NCI-H2171 treated with DMSO at 0.1 percent for 48 hours (cell line): ENCODE results near the gene GNAZ.

Source experiments
- DNase-seq: peaks from one replicate; lab custom pipeline; 2025; lab: John Stamatoyannopoulos, UW

The GNAZ gene

GRCh38 chr22:23077627-23078461, 7.5 kb downstream of the GNAZ start:
- DNase-seq, result no peak

DNA sequence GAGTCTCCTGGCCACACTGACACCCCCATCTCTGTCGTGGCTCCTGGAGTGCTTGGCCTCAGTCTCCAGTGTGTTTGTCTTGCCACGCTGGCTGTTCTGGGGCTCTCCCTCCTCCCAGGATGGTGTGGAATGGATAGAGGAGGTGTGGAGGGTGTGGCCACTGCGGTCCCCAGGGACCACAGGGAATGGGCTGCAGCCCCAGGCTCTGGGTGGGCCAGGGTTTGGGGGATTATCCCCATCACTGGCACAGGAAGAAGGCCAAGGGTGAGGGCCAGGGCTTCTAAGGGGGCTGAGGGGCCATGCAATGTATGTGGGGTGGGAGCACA, 8.1 kb downstream of the GNAZ start:
- DNase-seq, result no peak

GRCh38 chr22:23079240-23079768, 9.0 kb downstream of the GNAZ start:
- no peak for DNase-seq

DNA sequence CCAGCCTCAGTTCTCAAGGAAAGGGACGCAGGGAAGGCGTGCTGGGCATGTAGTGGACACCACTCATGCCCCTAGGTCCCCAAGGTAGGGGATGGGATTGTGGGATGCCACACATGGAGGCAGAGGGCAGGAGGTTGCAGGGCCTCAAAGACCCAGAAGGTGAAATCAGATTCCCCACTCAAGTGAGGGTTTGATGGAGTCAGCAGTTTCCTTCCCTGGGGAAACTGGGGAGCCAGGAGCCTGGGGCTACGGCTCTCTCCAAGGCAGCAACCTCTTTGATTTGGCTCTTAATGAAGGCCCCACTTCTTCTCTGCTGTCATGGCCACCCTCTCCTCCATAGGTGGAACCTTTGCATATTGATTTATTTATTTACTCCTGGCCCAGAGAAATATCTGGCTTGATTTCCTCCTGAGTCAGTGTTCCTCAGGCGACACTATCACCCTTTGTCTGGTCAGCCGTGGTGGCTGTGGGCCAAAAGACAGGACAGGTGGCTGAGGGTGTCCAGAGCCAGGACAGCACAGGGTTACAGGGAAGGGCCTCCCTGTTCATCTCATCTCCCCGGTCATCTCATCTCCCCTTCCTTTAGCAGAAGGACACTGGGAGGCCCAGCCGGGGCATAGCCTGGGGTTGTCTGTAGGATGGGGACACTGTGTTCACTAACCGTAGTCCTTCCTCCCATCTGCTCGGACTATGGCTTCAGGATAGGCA, 9.6 kb downstream of the GNAZ start:
- DNase-seq, result no peak

- DNase-seq, result no peak
Observed at GRCh38 chr22:23080613-23081290, 10.4 kb downstream of the GNAZ start.

DNA sequence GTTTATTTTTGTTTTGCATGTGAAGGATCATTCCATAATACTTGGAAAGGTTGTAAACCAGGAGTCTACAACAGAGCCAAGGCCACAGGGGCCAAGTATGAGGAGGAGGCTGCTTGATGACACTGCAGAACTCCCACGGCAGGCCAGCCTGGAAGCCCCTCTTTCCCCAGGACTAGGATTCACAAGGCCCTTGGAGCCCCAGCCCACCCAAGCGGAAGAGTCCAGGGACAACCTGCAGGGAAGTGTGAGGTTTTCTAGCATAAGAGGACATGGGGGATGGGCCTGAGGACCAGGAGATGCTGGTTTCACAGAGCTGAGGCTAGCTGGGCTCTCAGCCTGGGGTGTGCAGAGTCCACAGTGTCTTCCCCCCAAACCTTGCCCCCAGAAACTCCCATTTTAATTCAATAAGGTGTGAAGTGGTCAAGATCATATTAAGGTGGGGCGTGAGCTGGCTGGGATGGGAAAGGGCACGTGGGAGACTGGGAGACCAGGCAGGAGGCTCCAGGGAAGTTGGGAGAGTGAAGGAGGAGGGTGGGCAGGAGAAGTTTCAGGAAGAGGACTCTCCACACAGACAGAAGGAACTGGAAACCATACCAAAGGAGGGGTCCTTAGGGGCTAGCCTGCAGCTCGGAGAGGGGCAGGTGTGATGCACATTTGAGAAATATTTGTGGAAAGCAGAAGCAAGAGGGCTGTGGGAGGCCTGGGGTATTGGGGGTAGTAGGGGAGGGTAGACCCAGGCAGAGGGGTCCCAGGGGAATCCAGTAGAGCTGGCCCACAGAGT, 12.4 kb downstream of the GNAZ start:
- DNase-seq, result no peak

DNA sequence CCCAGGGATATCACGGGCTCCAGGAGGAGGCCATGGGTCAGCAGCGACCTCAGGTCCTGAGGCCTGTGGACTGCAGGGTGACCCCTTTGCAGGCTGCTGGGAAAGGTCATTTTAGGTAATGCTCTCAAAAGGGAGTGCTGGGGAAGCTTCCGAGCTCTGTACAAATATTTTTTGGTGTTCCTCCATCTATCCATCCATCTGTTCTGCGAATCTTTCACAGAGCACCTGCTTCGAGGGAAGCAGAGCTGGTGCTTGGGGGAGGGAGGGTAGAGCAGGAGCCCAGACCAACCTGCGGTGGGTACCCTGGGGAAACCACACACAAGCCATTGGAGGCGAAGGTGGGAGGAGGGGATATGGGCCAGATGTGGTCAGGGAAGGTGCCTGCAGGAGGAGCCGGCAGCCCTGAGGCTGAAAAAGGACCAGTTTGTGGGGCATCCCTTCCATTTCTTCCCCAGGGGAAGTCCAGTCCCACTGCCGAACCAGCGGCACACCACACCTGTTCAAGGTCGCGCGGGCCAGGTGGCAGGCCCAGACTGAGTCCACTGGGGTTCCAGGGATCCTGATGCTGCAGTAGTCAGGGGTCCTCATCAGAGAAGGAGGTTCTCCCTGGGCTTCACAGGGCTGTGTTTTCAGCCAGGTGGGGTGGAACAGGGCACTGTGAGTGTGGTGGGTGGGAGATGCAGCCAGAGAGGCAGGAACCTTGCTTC, 13.1 kb downstream of the GNAZ start:
- peak; percentile 60 for DNase-seq

- no peak for DNase-seq
Observed at GRCh38 chr22:23084453-23085350, 14.4 kb downstream of the GNAZ start.

GRCh38 chr22:23085351-23085671, 15.0 kb downstream of the GNAZ start:
- no peak for DNase-seq

DNA sequence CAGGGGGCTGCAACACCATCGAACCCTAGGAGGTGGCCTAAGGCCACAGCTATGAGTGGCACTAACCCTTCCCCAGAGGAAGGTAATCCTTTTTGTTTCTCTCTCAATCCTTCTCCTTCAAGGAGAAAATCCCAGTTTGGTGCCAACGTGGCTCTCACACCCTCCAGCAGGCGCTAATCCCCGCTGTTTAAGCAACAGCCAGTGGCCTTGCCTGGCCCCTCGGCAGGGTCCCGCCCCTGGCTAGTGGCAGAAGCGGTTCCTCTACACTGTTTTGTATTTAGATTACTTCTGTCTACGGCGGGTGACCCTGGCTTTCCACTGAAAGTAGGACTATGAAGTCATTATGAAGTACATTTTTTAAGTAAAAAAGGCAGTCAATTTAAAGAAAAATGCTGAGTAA, 15.5 kb downstream of the GNAZ start:
- no peak for DNase-seq

DNA sequence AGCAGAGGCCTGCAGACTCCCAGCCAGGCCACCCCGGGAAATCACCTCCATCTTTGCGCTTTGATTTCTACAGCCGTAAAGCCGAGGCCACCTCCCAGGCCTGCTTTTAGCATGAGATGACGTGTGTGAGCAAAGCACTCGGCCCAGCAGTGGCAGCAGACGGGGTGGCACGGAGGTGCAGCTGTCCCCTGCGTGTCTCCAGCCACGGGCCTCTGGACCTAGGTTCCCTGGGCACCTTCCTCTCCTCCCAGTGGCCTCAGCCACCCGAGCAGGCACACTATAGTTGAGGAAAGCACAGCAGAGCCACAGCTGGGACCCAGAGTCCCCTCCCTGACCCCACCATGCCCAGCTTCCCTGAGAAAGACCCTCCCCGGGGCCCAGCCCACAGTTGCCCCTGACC, 15.9 kb downstream of the GNAZ start:
- no peak for DNase-seq

DNA sequence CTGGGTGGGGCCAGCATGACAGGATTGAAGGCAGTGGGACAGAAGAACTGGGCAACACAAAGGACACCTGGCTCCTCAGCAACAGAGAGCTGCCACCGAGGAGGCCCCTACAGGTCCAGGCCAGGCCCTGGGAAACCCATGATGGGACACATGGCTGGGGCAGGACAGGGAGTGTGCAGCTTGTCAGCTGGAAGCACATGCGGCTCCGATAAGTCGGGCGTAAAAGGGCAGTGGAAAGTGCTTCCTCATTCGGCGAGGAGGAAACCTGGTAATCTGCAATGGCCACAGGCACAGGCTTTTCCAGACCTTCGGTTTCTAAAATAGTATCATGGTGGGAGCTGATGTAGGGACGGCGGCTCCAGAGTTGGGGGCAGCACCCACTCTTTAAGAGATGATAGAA, 16.5 kb downstream of the GNAZ start:
- DNase-seq, result no peak

- no peak for DNase-seq
Observed at GRCh38 chr22:23088199-23088604, 17.9 kb downstream of the GNAZ start.

- DNase-seq, result no peak
Observed at GRCh38 chr22:23089010-23089409, 18.7 kb downstream of the GNAZ start.

DNA sequence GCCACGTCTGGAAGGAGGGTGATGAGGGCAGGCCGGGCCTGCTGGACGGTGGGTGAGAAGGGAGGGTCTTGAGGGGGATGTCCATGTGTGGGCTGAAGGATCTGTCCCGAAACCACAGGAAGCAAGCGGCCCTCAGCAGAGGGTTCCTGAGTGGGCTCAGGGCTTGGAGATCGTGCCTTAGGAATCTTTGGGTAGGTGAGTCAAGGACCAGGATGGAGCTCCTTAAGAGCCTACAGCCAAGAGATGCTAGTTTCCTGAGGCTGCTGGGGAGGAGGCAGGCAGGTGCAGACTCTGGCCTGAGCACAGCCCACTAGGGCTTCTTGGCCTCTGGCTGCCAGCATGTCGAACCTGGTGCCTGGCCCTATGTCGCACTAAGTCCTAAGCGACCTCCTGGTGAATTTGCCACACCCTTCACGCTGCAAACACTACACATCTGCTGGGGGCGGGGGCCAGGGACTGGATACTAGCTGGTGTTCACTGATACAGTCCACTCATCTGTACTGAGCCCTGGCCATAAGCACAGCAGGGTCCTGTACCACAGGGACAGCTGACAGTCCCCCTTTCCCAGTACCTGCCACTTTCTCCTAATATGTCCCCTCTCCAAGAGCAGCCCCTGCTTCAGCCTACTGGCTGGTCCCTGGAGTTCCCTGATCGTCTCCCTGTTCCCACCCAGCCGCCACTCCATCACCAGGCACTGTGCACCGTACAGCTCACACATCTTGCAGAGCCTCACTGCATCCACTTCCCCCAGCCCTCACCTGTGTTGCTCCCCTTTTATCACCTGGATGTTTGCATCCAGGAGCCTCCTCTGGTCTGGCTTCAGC, 19.5 kb downstream of the GNAZ start:
- DNase-seq, result no peak

- peak; percentile 86 for DNase-seq
Observed at GRCh38 chr22:23090457-23090835, 20.1 kb downstream of the GNAZ start.

DNA sequence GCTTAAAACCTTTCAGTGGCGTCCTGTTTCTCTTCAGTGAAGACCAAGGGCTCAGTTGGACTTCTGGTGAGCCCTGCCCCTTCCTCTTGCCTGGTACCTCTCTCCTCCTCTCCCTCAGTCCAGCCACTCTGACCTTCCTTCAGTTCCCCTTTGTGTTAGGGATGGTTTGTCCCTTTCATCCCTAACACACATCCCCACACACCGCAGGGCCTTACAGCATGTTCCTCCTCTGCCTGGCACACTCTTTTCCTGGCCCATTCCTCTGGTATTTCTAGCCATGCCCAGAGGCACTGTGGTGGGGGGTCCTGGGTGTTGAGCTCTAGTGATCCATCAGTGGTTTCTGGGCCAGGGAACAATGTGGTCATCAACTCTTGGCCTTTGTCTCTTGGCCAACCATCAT, 21.4 kb downstream of the GNAZ start:
- no peak for DNase-seq

DNA sequence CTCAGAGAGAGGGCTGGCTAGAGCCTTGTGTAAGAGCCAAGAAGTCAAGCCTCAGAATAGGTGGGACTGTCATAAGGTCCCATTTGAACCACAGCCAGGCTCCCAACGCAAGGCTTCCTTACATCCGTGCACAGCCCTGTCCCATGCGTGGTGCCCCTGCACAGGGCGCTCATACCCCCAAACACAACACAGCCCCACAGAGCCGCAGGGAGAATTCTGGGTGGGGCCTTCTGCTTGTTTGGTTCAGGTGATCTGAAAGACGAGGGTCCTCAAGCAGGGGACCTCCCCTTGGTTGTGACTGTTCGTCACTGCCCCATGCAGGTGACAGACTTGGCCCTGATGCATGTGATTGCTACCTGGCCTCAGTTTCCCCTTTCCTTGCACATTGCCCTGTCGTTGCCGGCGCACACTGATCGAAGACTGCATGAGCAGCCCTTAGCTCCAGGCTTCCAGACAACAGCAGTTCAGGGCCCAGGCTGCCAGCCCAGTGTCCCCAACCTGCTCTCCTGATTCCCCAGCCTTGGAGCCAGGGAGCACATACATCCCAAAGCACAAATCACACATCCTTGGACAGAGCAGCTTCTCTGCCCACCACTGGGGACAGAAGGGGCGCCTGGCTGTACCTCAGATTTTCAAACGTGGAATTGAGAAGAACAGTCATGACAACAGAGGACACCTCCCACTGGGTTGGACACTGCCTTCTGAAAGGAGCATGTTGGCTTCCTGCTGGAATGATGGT, 22.1 kb downstream of the GNAZ start:
- DNase-seq, result no peak
